ENCODE data around the gene DDR1. TPM values are rescaled to one million over a fixed set of nuclear protein-coding genes. Genes with fewer than 3 reads are reported as not detected.
"Not testable (repeated sequence)": the region's sequence is repeated elsewhere in the genome, so short reads cannot be mapped to it uniquely, and the experiment has no call there.

The DDR1 gene
- total RNA-seq, 1 experiment from 2014 or later, result 230 TPM

DNA sequence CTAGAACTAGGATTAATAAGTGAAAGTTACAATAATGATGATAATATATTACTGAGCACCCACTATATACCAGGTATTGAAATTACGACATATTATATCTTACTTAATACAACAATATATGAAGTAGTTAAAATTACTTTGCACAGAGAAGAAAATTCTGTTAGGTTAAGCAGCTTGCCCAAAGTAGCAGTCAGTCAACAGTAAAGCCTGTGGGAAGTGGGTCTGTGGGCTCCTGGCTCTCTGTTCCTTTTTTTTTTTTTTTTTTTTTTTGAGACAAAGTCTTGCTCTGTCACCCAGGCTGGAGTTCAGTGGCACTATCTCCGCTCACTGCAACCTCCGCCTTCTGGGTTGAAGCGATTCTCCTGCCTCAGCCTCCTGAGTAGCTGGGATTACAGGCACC lies 18.9 kb downstream of the DDR1 start (continued):
- TF ChIP-seq, protein P1, sequence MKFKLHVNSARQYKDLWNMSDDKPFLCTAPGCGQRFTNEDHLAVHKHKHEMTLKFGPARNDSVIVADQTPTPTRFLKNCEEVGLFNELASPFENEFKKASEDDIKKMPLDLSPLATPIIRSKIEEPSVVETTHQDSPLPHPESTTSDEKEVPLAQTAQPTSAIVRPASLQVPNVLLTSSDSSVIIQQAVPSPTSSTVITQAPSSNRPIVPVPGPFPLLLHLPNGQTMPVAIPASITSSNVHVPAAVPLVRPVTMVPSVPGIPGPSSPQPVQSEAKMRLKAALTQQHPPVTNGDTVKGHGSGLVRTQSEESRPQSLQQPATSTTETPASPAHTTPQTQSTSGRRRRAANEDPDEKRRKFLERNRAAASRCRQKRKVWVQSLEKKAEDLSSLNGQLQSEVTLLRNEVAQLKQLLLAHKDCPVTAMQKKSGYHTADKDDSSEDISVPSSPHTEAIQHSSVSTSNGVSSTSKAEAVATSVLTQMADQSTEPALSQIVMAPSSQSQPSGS (CRISPR knock-in tag; IDR thresholded peaks at IDR 0.05; ENCODE audit: borderline replicate concordance, low read depth), result no peak
- TF ChIP-seq, protein P2, sequence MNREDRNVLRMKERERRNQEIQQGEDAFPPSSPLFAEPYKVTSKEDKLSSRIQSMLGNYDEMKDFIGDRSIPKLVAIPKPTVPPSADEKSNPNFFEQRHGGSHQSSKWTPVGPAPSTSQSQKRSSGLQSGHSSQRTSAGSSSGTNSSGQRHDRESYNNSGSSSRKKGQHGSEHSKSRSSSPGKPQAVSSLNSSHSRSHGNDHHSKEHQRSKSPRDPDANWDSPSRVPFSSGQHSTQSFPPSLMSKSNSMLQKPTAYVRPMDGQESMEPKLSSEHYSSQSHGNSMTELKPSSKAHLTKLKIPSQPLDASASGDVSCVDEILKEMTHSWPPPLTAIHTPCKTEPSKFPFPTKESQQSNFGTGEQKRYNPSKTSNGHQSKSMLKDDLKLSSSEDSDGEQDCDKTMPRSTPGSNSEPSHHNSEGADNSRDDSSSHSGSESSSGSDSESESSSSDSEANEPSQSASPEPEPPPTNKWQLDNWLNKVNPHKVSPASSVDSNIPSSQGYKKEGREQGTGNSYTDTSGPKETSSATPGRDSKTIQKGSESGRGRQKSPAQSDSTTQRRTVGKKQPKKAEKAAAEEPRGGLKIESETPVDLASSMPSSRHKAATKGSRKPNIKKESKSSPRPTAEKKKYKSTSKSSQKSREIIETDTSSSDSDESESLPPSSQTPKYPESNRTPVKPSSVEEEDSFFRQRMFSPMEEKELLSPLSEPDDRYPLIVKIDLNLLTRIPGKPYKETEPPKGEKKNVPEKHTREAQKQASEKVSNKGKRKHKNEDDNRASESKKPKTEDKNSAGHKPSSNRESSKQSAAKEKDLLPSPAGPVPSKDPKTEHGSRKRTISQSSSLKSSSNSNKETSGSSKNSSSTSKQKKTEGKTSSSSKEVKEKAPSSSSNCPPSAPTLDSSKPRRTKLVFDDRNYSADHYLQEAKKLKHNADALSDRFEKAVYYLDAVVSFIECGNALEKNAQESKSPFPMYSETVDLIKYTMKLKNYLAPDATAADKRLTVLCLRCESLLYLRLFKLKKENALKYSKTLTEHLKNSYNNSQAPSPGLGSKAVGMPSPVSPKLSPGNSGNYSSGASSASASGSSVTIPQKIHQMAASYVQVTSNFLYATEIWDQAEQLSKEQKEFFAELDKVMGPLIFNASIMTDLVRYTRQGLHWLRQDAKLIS (CRISPR knock-in tag; IDR thresholded peaks at IDR 0.05; ENCODE audit: borderline replicate concordance), result no peak
- TF ChIP-seq, protein P3, sequence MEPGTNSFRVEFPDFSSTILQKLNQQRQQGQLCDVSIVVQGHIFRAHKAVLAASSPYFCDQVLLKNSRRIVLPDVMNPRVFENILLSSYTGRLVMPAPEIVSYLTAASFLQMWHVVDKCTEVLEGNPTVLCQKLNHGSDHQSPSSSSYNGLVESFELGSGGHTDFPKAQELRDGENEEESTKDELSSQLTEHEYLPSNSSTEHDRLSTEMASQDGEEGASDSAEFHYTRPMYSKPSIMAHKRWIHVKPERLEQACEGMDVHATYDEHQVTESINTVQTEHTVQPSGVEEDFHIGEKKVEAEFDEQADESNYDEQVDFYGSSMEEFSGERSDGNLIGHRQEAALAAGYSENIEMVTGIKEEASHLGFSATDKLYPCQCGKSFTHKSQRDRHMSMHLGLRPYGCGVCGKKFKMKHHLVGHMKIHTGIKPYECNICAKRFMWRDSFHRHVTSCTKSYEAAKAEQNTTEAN (CRISPR knock-in tag; IDR thresholded peaks at IDR 0.05), result no peak
- TF ChIP-seq, protein P4, sequence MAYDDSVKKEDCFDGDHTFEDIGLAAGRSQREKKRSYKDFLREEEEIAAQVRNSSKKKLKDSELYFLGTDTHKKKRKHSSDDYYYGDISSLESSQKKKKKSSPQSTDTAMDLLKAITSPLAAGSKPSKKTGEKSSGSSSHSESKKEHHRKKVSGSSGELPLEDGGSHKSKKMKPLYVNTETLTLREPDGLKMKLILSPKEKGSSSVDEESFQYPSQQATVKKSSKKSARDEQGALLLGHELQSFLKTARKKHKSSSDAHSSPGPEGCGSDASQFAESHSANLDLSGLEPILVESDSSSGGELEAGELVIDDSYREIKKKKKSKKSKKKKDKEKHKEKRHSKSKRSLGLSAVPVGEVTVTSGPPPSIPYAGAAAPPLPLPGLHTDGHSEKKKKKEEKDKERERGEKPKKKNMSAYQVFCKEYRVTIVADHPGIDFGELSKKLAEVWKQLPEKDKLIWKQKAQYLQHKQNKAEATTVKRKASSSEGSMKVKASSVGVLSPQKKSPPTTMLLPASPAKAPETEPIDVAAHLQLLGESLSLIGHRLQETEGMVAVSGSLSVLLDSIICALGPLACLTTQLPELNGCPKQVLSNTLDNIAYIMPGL (CRISPR knock-in tag; IDR thresholded peaks at IDR 0.05), result no peak
- TF ChIP-seq FOXK1 (CRISPR knock-in tag; IDR thresholded peaks at IDR 0.05), result no peak

DNA sequence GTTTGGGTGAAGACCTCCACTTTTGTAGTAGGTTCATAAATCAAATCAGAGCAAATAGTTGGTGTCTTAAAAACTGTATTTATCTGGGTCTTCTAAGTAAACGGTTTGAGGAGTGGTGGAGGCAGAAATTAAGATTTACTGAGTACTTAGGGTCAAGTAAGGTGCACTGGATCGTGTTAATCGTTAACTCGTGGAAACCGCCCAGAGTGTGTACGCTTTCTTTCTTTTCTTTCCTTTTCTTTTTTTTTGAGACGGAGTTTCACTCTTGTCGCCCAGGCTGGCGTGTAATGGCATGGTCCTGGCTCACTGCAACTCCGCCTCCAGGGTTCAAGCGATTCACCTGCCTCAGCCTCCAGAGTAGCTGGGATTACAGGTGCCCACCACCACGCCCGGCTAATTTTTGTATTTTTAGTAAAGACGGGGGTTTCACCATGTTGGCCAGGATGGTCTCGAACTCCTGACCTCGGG lies 23.0 kb downstream of the DDR1 start:
- H3K27ac Mint-ChIP-seq, result peak overlapping the region; percentile 37
- CTCF ChIA-PET, result interaction anchor here (0.7 to 2.0 kb wide), 23 partner anchors 8 to 459 kb away, joined by 3 to 18 read pairs (median 4); partner anchors contain the start of gene DDR1
- H3K9me3 Mint-ChIP-seq; H3K27me3 Mint-ChIP-seq (ENCODE audit: low read depth); ATAC-seq; DNase-seq (ENCODE audit: low spot score): not testable (repeated sequence)
- POLR2A ChIA-PET, result interaction anchor here (0.8 to 1.4 kb wide), 4 partner anchors 25 to 265 kb away, joined by 3 to 5 read pairs (median 4); no protein-coding TSS in a partner anchor
- peaks cover 15% of the 10 kb centered on the region for H3K36me3 Mint-ChIP-seq
- H3K4me1 Mint-ChIP-seq, result peaks cover 13% of the 10 kb centered on the region
- H3K4me3 Mint-ChIP-seq, result peak overlapping the region; percentile 100

DNA sequence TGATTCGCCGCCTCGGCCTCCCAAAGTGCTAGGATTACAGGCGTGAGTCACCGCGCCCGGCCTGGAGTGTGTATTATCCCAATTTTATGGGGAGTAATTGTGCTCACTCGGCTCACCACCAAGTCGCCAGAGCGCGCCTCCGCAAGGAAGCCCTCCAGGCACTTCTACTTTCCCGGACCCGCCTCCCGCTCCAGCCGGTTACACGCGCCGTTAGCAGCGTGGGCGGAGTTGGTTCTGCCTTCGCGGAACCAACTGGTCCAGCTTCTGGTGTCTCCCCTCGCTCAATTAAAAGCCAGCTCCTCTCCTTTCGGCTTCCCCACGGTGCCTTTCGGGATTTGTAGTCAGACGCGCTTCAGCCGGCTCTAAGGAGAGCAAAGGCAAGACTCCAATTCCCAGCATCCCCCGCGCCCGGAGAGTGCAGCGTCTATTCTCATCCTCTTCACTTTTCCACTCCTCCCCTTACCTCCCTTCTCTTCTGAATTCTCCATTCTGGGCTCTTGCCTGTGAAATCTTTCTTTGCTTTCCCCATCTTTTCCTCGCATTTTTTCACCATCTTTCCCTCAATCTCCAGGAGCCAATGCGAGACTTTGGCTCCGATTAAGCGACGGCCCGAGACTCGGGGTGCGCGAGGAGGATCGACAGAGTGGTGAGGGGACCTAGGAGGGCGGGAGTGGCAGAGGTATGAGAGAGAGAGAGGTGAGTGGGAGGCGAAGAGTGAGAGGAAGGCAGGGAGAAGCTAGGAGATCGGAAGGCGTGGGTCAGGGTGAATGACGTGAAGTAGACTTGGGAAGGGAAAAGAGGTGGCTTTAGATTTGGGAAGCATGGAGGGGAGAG lies 23.7 kb downstream of the DDR1 start, which contains the start of gene GTF2H4:
GTF2H4 (plus strand) TSS at position 450 of the 834 bp plus-strand sequence.
- TF ChIP-seq SP1 (CRISPR knock-in tag; conservative IDR thresholded peaks at IDR 0.05), result peak; percentile 88
- TF ChIP-seq, protein P5, sequence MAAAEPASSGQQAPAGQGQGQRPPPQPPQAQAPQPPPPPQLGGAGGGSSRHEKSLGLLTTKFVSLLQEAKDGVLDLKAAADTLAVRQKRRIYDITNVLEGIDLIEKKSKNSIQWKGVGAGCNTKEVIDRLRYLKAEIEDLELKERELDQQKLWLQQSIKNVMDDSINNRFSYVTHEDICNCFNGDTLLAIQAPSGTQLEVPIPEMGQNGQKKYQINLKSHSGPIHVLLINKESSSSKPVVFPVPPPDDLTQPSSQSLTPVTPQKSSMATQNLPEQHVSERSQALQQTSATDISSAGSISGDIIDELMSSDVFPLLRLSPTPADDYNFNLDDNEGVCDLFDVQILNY (CRISPR knock-in tag; IDR thresholded peaks at IDR 0.05), result no peak
- no peak for TF ChIP-seq CREB1 (CRISPR knock-in tag; IDR thresholded peaks at IDR 0.05)
- no peak for TF ChIP-seq JUN (CRISPR knock-in tag; IDR thresholded peaks at IDR 0.05)
- no peak for TF ChIP-seq IRF2 (CRISPR knock-in tag; IDR thresholded peaks at IDR 0.05; ENCODE audit: borderline replicate concordance, low read depth)
- TF ChIP-seq TEAD1 (CRISPR knock-in tag; IDR thresholded peaks at IDR 0.05), result peak; percentile 59; the same call in 1 of the 2 replicates
- TF ChIP-seq, protein P6, sequence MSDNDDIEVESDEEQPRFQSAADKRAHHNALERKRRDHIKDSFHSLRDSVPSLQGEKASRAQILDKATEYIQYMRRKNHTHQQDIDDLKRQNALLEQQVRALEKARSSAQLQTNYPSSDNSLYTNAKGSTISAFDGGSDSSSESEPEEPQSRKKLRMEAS (CRISPR knock-in tag; IDR thresholded peaks at IDR 0.05), result peak; percentile 81
- TF ChIP-seq, protein P7, sequence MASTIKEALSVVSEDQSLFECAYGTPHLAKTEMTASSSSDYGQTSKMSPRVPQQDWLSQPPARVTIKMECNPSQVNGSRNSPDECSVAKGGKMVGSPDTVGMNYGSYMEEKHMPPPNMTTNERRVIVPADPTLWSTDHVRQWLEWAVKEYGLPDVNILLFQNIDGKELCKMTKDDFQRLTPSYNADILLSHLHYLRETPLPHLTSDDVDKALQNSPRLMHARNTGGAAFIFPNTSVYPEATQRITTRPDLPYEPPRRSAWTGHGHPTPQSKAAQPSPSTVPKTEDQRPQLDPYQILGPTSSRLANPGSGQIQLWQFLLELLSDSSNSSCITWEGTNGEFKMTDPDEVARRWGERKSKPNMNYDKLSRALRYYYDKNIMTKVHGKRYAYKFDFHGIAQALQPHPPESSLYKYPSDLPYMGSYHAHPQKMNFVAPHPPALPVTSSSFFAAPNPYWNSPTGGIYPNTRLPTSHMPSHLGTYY (CRISPR knock-in tag; IDR thresholded peaks at IDR 0.05), result no peak
- TF ChIP-seq, protein P3 (CRISPR knock-in tag; IDR thresholded peaks at IDR 0.05), result no peak
- no peak for TF ChIP-seq RELA (CRISPR knock-in tag; IDR thresholded peaks at IDR 0.05; ENCODE audit: borderline replicate concordance)
- TF ChIP-seq, protein P8, sequence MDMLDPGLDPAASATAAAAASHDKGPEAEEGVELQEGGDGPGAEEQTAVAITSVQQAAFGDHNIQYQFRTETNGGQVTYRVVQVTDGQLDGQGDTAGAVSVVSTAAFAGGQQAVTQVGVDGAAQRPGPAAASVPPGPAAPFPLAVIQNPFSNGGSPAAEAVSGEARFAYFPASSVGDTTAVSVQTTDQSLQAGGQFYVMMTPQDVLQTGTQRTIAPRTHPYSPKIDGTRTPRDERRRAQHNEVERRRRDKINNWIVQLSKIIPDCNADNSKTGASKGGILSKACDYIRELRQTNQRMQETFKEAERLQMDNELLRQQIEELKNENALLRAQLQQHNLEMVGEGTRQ (CRISPR knock-in tag; IDR thresholded peaks at IDR 0.05), result no peak
- peak; percentile 27; the same call in 1 of the 2 replicates for TF ChIP-seq ETV6 (CRISPR knock-in tag; IDR thresholded peaks at IDR 0.05)
- TF ChIP-seq FOXK1 (CRISPR knock-in tag; IDR thresholded peaks at IDR 0.05), result peak; percentile 55; the same call in 1 of the 2 replicates
- H3K4me3 Mint-ChIP-seq, result peak within 1 kb of the TSS; percentile 100
- peaks cover 19% of the 10 kb centered on the region for H3K36me3 Mint-ChIP-seq
- peak within 1 kb of the TSS; percentile 75 for H3K27ac Mint-ChIP-seq
- H3K4me1 Mint-ChIP-seq, result peaks cover 13% of the 10 kb centered on the region
- H3K27me3 Mint-ChIP-seq (ENCODE audit: low read depth), result no peaks in the 10 kb centered on the region; the same call in 1 of the 2 replicates
- ChIA-PET POLR2A (interaction anchor here (0.6 to 1.4 kb wide), 5 partner anchors 22 to 264 kb away, joined by 3 to 7 read pairs (median 3); no protein-coding TSS in a partner anchor), CTCF (interaction anchor here (0.7 to 2.0 kb wide), 20 partner anchors 21 to 459 kb away, joined by 3 to 18 read pairs (median 4); partner anchors contain the start of gene DDR1)
- ATAC-seq (peak; percentile 98), DNase-seq (ENCODE audit: low spot score) (peak; percentile 96)
- no peaks in the 10 kb centered on the region for H3K9me3 Mint-ChIP-seq
